H1 (cell line): ENCODE measurements around the gene EPB41L4B. TPM values are rescaled to one million over a fixed set of nuclear protein-coding genes. Genes with fewer than 3 reads are reported as not detected.
A peak's percentile ranks its signal among the peaks of the same experiment; 100 is the strongest.

Source experiments
- CREB1 ChIP-seq: IDR thresholded peaks from 2 replicates; pipeline ENCODE4 v1.6.1; 2012; ENCODE audit warnings: inconsistent platforms
- CTBP2 ChIP-seq: IDR thresholded peaks from 2 replicates; pipeline ENCODE4 v1.7.0; 2011; ENCODE audit warnings: borderline replicate concordance, mild to moderate bottlenecking, moderate library complexity, mixed read lengths, low read length; ENCODE audit not compliant: insufficient read depth, insufficient read length
- E2F6 ChIP-seq: IDR thresholded peaks from 2 replicates; pipeline ENCODE4 v1.6.1; 2012; ENCODE audit warnings: inconsistent platforms
- EP300 ChIP-seq, 2 experiments: IDR thresholded peaks; 1 replicate in 1 of 2; 2 replicates in 1 of 2; pipeline ENCODE4 v1.6.1; 2011 to 2012; ENCODE audit warnings: low read depth in 2 of 2, low read length in 2 of 2, mild to moderate bottlenecking in 2 of 2, borderline replicate concordance in 1 of 2, inconsistent platforms in 1 of 2, moderate library complexity in 1 of 2
- FOSL1 ChIP-seq: IDR thresholded peaks from 2 replicates; pipeline ENCODE4 v1.6.1; 2011; ENCODE audit warnings: mild to moderate bottlenecking, low read depth, low read length, moderate library complexity; ENCODE audit not compliant: insufficient read depth
- KDM4A ChIP-seq: IDR thresholded peaks from one replicate; pipeline ENCODE4 v1.7.1; 2012; ENCODE audit warnings: low read depth, mild to moderate bottlenecking, moderate library complexity, low read length, inconsistent platforms; ENCODE audit not compliant: severe bottlenecking
- MAFK ChIP-seq: IDR thresholded peaks from 2 replicates; pipeline ENCODE4 v1.6.1; 2012; ENCODE audit warnings: low read depth, mild to moderate bottlenecking, improper control_type of control experiment, low read length
- NRF1 ChIP-seq: IDR thresholded peaks from 2 replicates; pipeline ENCODE4 v1.6.1; 2011; ENCODE audit warnings: mild to moderate bottlenecking, low read depth, low read length, improper control_type of control experiment
- POLR2A ChIP-seq, 2 experiments: IDR thresholded peaks; 1 replicate in 1 of 2; 2 replicates in 1 of 2; pipeline ENCODE4 v1.6.1; 2011; ENCODE audit warnings: low read depth in 2 of 2, low read length in 2 of 2, mild to moderate bottlenecking in 2 of 2; ENCODE audit errors: control extremely low read depth in 1 of 2
- RNF2 ChIP-seq: fragments of 200-900, 300-1000 bp; sonication (generic); IDR thresholded peaks from 2 replicates; pipeline ENCODE4 v1.7.1; 2016; ENCODE audit warnings: borderline replicate concordance, low read depth, mild to moderate bottlenecking, antibody characterized with exemption, low read length; ENCODE audit not compliant: poor library complexity, severe bottlenecking; ENCODE audit errors: missing control alignments
- SAP30 ChIP-seq: fragments of 300-600 bp; sonication (generic); IDR thresholded peaks from 2 replicates; pipeline ENCODE4 v1.7.1; 2012; ENCODE audit warnings: low read length, moderate library complexity, mild to moderate bottlenecking, inconsistent platforms; ENCODE audit not compliant: insufficient read depth, insufficient replicate concordance
- SIN3A ChIP-seq, 2 experiments: IDR thresholded peaks in 1 of 2; conservative IDR thresholded peaks in 1 of 2; 2 replicates each; pipeline ENCODE4 v1.6.1; 2011 to 2012; ENCODE audit warnings: low read length in 2 of 2, improper control_type of control experiment in 1 of 2, low read depth in 1 of 2, mild to moderate bottlenecking in 1 of 2
- SP2 ChIP-seq: IDR thresholded peaks from 2 replicates; pipeline ENCODE4 v1.6.1; 2012; ENCODE audit warnings: mild to moderate bottlenecking, low read length, inconsistent platforms
- SP4 ChIP-seq: IDR thresholded peaks from 2 replicates; pipeline ENCODE4 v1.6.1; 2012; ENCODE audit warnings: low read length, inconsistent platforms
- TAF7 ChIP-seq: optimal IDR thresholded peaks from 2 replicates; pipeline ENCODE3; 2011; ENCODE audit warnings: low read depth, mild to moderate bottlenecking, inconsistent platforms, low read length, moderate library complexity, borderline replicate concordance
- polyA plus RNA-seq, 7 experiments: library from polyadenylated mRNA; depleted of rRNA in 3 of 7; stranded (reverse) in 5 of 7; unstranded in 2 of 7; fragments of >200 nt in 5 of 7; fragments of 200-250 nt in 2 of 7; gene quantifications; 1 replicate in 5 of 7; 2 replicates in 1 of 7; 4 replicates in 1 of 7; pipeline versions ENCODE4 v1.2.1 to v1.2.3, GENCODE V29; 2011 to 2013; ENCODE audit warnings: missing spikeins in 2 of 7, mixed read lengths in 2 of 7
- total RNA-seq: library from RNA; stranded (reverse); fragmentation: NEBNext Ultra II Directional; extraction: Animal tissue kit (Norgen Biotek cat#: 25700); gene quantifications from 2 replicates; pipeline ENCODE4 v1.2.1, GENCODE V29; 2021
- TF ChIP-seq, protein P1 (sequence below): IDR thresholded peaks from 2 replicates; pipeline ENCODE4 v1.6.1; 2012; ENCODE audit warnings: inconsistent platforms
- TF ChIP-seq, protein P2 (sequence below), 3 experiments: IDR thresholded peaks; 1 replicate in 2 of 3; 2 replicates in 1 of 3; pipeline versions ENCODE4 v1.5.1 to v1.6.1; 2011; ENCODE audit warnings: low read length in 3 of 3, mild to moderate bottlenecking in 3 of 3, inconsistent platforms in 2 of 3, low read depth in 1 of 3, moderate library complexity in 1 of 3; ENCODE audit not compliant: insufficient read depth in 1 of 3; ENCODE audit errors: control extremely low read depth in 1 of 3

Gene EPB41L4B
- total and polyA plus RNA-seq, 2 of the 8 experiments (the other 6 are each of a cell fraction or from before 2014, with no cell fraction given): 11.9 to 25.0 TPM

GRCh38 chr9:109317979-109318741 lies 2.7 kb downstream of the EPB41L4B start (continued):
- TF ChIP-seq EP300 (IDR thresholded peaks at IDR 0.05; ENCODE audit: borderline replicate concordance in 1 of 2, low read depth in 2 of 2, low read length in 2 of 2) (peak in 1 of 2 experiments; percentile 56; a peak in 1 of 3 replicates), MAFK (no peak), CREB1 (no peak), CTBP2 (no peak), SP4 (no peak), NRF1 (no peak), FOSL1 (no peak), SAP30 (no peak), TAF7 (no peak), POLR2A (IDR thresholded peaks at IDR 0.05; ENCODE audit: control extremely low read depth in 1 of 2, low read depth in 2 of 2, low read length in 2 of 2) (peak in 1 of 2 experiments; percentile 53; a peak in 1 of 3 replicates), RNF2 (no peak), KDM4A (no peak), SP2 (no peak), E2F6 (no peak), SIN3A (conservative IDR thresholded peaks at IDR 0.05 in 1 of 2, IDR thresholded peaks at IDR 0.05 in 1 of 2; ENCODE audit: low read depth in 1 of 2, low read length in 2 of 2) (peak; percentile 72 to 73; a peak in 1 of 4 replicates)
- TF ChIP-seq, protein P1, sequence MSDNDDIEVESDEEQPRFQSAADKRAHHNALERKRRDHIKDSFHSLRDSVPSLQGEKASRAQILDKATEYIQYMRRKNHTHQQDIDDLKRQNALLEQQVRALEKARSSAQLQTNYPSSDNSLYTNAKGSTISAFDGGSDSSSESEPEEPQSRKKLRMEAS: peak; percentile 9; the same call in 1 of the 2 replicates
- TF ChIP-seq, protein P2, sequence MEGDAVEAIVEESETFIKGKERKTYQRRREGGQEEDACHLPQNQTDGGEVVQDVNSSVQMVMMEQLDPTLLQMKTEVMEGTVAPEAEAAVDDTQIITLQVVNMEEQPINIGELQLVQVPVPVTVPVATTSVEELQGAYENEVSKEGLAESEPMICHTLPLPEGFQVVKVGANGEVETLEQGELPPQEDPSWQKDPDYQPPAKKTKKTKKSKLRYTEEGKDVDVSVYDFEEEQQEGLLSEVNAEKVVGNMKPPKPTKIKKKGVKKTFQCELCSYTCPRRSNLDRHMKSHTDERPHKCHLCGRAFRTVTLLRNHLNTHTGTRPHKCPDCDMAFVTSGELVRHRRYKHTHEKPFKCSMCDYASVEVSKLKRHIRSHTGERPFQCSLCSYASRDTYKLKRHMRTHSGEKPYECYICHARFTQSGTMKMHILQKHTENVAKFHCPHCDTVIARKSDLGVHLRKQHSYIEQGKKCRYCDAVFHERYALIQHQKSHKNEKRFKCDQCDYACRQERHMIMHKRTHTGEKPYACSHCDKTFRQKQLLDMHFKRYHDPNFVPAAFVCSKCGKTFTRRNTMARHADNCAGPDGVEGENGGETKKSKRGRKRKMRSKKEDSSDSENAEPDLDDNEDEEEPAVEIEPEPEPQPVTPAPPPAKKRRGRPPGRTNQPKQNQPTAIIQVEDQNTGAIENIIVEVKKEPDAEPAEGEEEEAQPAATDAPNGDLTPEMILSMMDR (IDR thresholded peaks at IDR 0.05; ENCODE audit: control extremely low read depth in 1 of 3, insufficient read depth in 1 of 3, low read depth in 1 of 3, low read length in 3 of 3): no peak
